HepG2 (cell line): ENCODE results near the gene SLC29A3. TPM values are rescaled to one million over a fixed set of nuclear protein-coding genes. Genes with fewer than 3 reads are reported as not detected.

Experiments
- ATAC-seq: fragments of 200-7000 bp; cut with Tn5 transposase; 3 replicates; pipeline ENCODE4 v1.9.1; 2020; ENCODE audit warnings: mild to moderate bottlenecking, moderate library complexity
- BruUV-seq: library from RNA; stranded (reverse); fragments of 400-500 nt; replicated peaks from 2 replicates; lab custom pipeline; 2021; lab: Mats Ljungman, UMichigan
- CTCF ChIA-PET: fragments of 300-600 bp; formaldehyde crosslinking; extraction: SDS; loops from one replicate; lab custom pipeline; 2021; ENCODE audit warnings: low total read pairs, inconsistent platforms, low intra/inter-chr PET ratio; lab: Yijun Ruan, JAX
- POLR2A ChIA-PET: fragments of 350-600 bp; sonication (Branson Sonifier 250); formaldehyde crosslinking; loops from one replicate; lab custom pipeline; 2020; ENCODE audit warnings: antibody characterized with exemption, inconsistent platforms; lab: Yijun Ruan, JAX
- DNase-seq: peaks from one replicate; pipeline ENCODE4 v3.0.0-alpha.2; 2015; ENCODE audit warnings: low spot score
- FAIRE-seq: peaks from 3 replicates; lab custom pipeline; 2011; peaks lifted over from hg19 to GRCh38; lab: Jason Lieb, UNC
- H2AFZ ChIP-seq: one replicate; pipeline ENCODE4 v1.6.1; 2011; ENCODE audit warnings: low read length, inconsistent platforms
- H3K27ac ChIP-seq: fragments of 300-600 bp; 3 replicates; pipeline ENCODE4 v1.8.0; 2011; ENCODE audit warnings: mixed run types, mild to moderate bottlenecking, mixed read lengths, low read length, inconsistent platforms; ENCODE audit not compliant: insufficient read depth; ENCODE audit errors: extremely low read length
- H3K27me3 ChIP-seq, 2 experiments: fragments of 200-600 bp in 1 of 2; 2 replicates in 1 of 2; 3 replicates in 1 of 2; pipeline versions ENCODE4 v1.6.0 to v1.8.0; 2011; ENCODE audit warnings: low read length in 2 of 2, mild to moderate bottlenecking in 2 of 2, moderate library complexity in 2 of 2, inconsistent platforms in 1 of 2; ENCODE audit not compliant: insufficient read depth in 2 of 2, control insufficient read depth in 1 of 2
- H3K36me3 ChIP-seq, 2 experiments: fragments of 200-600 bp in 1 of 2; replicated peaks in 1 of 2; 2 replicates in 1 of 2; 3 replicates in 1 of 2; pipeline versions ENCODE4 v1.5.1 to v1.8.0; 2011; ENCODE audit warnings: low read length in 2 of 2, inconsistent platforms in 1 of 2; ENCODE audit not compliant: insufficient read depth in 2 of 2, control insufficient read depth in 1 of 2
- H3K4me1 ChIP-seq: 2 replicates; pipeline ENCODE4 v1.5.1; 2012; ENCODE audit warnings: low read length, inconsistent platforms; ENCODE audit not compliant: insufficient read depth
- H3K4me2 ChIP-seq: 2 replicates; pipeline ENCODE4 v1.6.0; 2011; ENCODE audit warnings: low read depth, low read length, inconsistent platforms
- H3K4me3 ChIP-seq, 3 experiments: fragments of 200-600 bp in 1 of 3; sonication (generic), shearing (Covaris generic) in 1 of 3; replicated peaks in 1 of 3; 2 replicates each; pipeline ENCODE4 v1.5.1; 2011 to 2016; ENCODE audit warnings: low read length in 3 of 3, inconsistent platforms in 2 of 3, low read depth in 2 of 3, mild to moderate bottlenecking in 2 of 3, control low read depth in 1 of 3, mixed read lengths in 1 of 3; ENCODE audit not compliant: insufficient read depth in 1 of 3
- H3K79me2 ChIP-seq: one replicate; pipeline ENCODE4 v1.6.1; 2011; ENCODE audit warnings: low read length, inconsistent platforms; ENCODE audit not compliant: insufficient read depth
- H3K9ac ChIP-seq: 2 replicates; pipeline ENCODE4 v1.6.0; 2011; ENCODE audit warnings: mild to moderate bottlenecking, low read depth, low read length, inconsistent platforms; ENCODE audit not compliant: insufficient read depth
- H3K9me3 ChIP-seq: 2 replicates; pipeline ENCODE4 v1.5.1; 2012; ENCODE audit warnings: mild to moderate bottlenecking, low read length
- H4K20me1 ChIP-seq: 2 replicates; pipeline ENCODE4 v1.6.0; 2011; ENCODE audit warnings: inconsistent platforms, mild to moderate bottlenecking, low read length, moderate library complexity; ENCODE audit not compliant: insufficient read depth
- BHLHE40 ChIP-seq: IDR thresholded peaks from 2 replicates; pipeline ENCODE4 v1.6.1; 2011; ENCODE audit warnings: low read length, improper control_type of control experiment
- CBX5 ChIP-seq: sonication (generic); formaldehyde crosslinking; IDR thresholded peaks from 2 replicates; pipeline ENCODE4 v1.4.0; 2020; ENCODE audit warnings: missing genetic modification reagents, borderline replicate concordance
- DMTF1 ChIP-seq: sonication (generic); formaldehyde crosslinking; IDR thresholded peaks from 2 replicates; pipeline ENCODE4 v1.4.0; 2020; ENCODE audit warnings: mild to moderate bottlenecking, missing genetic modification reagents
- FOXK2 ChIP-seq: fragments of 450-650 bp; IDR thresholded peaks from 2 replicates; pipeline ENCODE4 v1.6.1; 2016
- GATAD2A ChIP-seq: IDR thresholded peaks from 2 replicates; pipeline ENCODE4 v1.6.1; 2016
- HOXD1 ChIP-seq: sonication (generic); formaldehyde crosslinking; IDR thresholded peaks from 2 replicates; pipeline ENCODE4 v1.5.0; 2020; ENCODE audit warnings: missing genetic modification reagents
- ISL2 ChIP-seq: sonication (generic); formaldehyde crosslinking; IDR thresholded peaks from 2 replicates; pipeline ENCODE4 v1.5.0; 2020; ENCODE audit warnings: missing genetic modification reagents
- KLF13 ChIP-seq: sonication (generic); formaldehyde crosslinking; IDR thresholded peaks from 2 replicates; pipeline ENCODE4 v1.4.0; 2020; ENCODE audit warnings: mild to moderate bottlenecking, missing genetic modification reagents
- NFE2L1 ChIP-seq: sonication (generic); formaldehyde crosslinking; IDR thresholded peaks from 2 replicates; pipeline ENCODE4 v1.4.0; 2020; ENCODE audit warnings: missing genetic modification reagents, mild to moderate bottlenecking, borderline replicate concordance
- NFYC ChIP-seq: IDR thresholded peaks from 2 replicates; pipeline ENCODE4 v1.6.1; 2016; ENCODE audit warnings: missing genetic modification reagents, missing compliant biosample characterization
- RAD21 ChIP-seq: fragments of 450-650 bp; formaldehyde crosslinking; IDR thresholded peaks from 2 replicates; pipeline ENCODE4 v1.5.0; 2020; ENCODE audit warnings: mild to moderate bottlenecking
- SIN3A ChIP-seq: IDR thresholded peaks from 2 replicates; pipeline ENCODE4 v1.6.1; 2011; ENCODE audit warnings: low read depth, mild to moderate bottlenecking, control low read depth, low read length, borderline replicate concordance
- SMAD9 ChIP-seq: sonication (generic); formaldehyde crosslinking; IDR thresholded peaks from 2 replicates; pipeline ENCODE4 v1.5.1; 2020; ENCODE audit warnings: mild to moderate bottlenecking, missing genetic modification reagents
- TGIF2 ChIP-seq: IDR thresholded peaks from 2 replicates; pipeline ENCODE4 v1.6.1; 2016; ENCODE audit warnings: control low read depth, missing compliant biosample characterization
- ZNF253 ChIP-seq: sonication (generic); formaldehyde crosslinking; IDR thresholded peaks from 2 replicates; pipeline ENCODE4 v1.8.0; 2022; ENCODE audit warnings: mild to moderate bottlenecking, missing genetic modification reagents, borderline replicate concordance
- ZNF546 ChIP-seq: sonication (generic); formaldehyde crosslinking; conservative IDR thresholded peaks from 2 replicates; pipeline ENCODE4 v1.8.1; 2023; ENCODE audit warnings: mild to moderate bottlenecking, missing genetic modification reagents
- ZNF780A ChIP-seq: sonication (generic); formaldehyde crosslinking; IDR thresholded peaks from 2 replicates; pipeline ENCODE4 v1.8.0; 2022; ENCODE audit warnings: mild to moderate bottlenecking, missing genetic modification reagents, moderate library complexity
- WGBS: methylation state at CpG from one replicate; pipeline ENCODE4 v1.1.6; 2017; ENCODE audit warnings: low lambda C conversion rate; 5-methylcytosine and 5-hydroxymethylcytosine counted together
- in situ Hi-C: cut with HindIII; loops from 2 replicates; pipeline ENCODE4 v1.10.0; 2017; ENCODE audit warnings: low pct_unique_long_range_greater_than_20kb; ENCODE audit not compliant: extremely low pct_ligation_motif_present
- intact Hi-C: fragments of 100-400 bp; cut with micrococcal nuclease; formaldehyde crosslinking; loops from one replicate; pipeline ENCODE4 v1.10.0; 2022; ENCODE audit not compliant: unreplicated experiment
- polyA plus RNA-seq, 8 experiments: library from polyadenylated mRNA; depleted of rRNA in 3 of 8; stranded (reverse) in 7 of 8; unstranded in 1 of 8; fragments of >200 nt; fragmentation: Illumina TruSeq in 4 of 8; extraction: Trizol in 4 of 8; gene quantifications; 2 replicates each; pipeline versions ENCODE4 v1.2.1 to v1.2.3, GENCODE V29; 2011 to 2016; ENCODE audit warnings: low read depth in 4 of 8, missing spikeins in 1 of 8, mixed read lengths in 1 of 8; ENCODE audit not compliant: insufficient read depth in 1 of 8
- total RNA-seq, 5 experiments: library from RNA; depleted of rRNA; stranded (reverse); fragments of >200 nt; fragmentation: Illumina TruSeq; extraction: Trizol; gene quantifications; 2 replicates each; pipeline ENCODE4 v1.2.3, GENCODE V29; 2016; ENCODE audit warnings: low read depth in 1 of 5

SLC29A3 gene
- total and polyA plus RNA-seq, 2 of the 13 experiments (the other 11 are each of a cell fraction or from before 2014, with no cell fraction given) = 8.6 to 11.8 TPM

- H3K4me1 ChIP-seq = peaks cover 25% of the 10 kb centered on the region
- in situ Hi-C loops = loop anchor here (10.0 kb wide), 1 partner anchor 182 kb away; no protein-coding TSS in a partner anchor
- TF ChIP-seq SMAD9 (CRISPR knock-in tag) = no peak
- TF ChIP-seq ZNF780A (CRISPR knock-in tag) = no peak
- TF ChIP-seq SIN3A = no peak
- no peak for TF ChIP-seq KLF13
- TF ChIP-seq ISL2 (CRISPR knock-in tag) = no peak
- TF ChIP-seq ZNF546 (CRISPR knock-in tag) = no peak
- TF ChIP-seq HOXD1 = no peak
- no peak for TF ChIP-seq DMTF1 (CRISPR knock-in tag)
- no peak for TF ChIP-seq ZNF253
- no peak for TF ChIP-seq RAD21 (CRISPR knock-in tag)
- TF ChIP-seq BHLHE40 = no peak
- TF ChIP-seq NFYC (CRISPR knock-in tag) = no peak
- TF ChIP-seq NFE2L1 (CRISPR knock-in tag) = no peak
- no peak for TF ChIP-seq GATAD2A (CRISPR knock-in tag)
- TF ChIP-seq FOXK2 = no peak
- TF ChIP-seq CBX5 (CRISPR knock-in tag) = no peak
- no peak for TF ChIP-seq TGIF2 (CRISPR knock-in tag)
- TF ChIP-seq, all 625 proteins: peak for 0
- DNase-seq (no peak), ATAC-seq (no peak), FAIRE-seq (no peak)
- Histone ChIP-seq H3K4me3 (no peak overlapping the region), H3K9me3 (no peaks in the 10 kb centered on the region), H3K27ac (no peak overlapping the region), H3K79me2 (no peaks in the 10 kb centered on the region), H3K27me3 (peaks cover 0 to 3% of the 10 kb centered on the region in 2 experiments; a peak in 3 of 5 replicates), H3K36me3 (no peaks in the 10 kb centered on the region), H3K9ac (no peak overlapping the region), H2AFZ (no peak overlapping the region), H3K4me2 (no peak overlapping the region), H4K20me1 (no peaks in the 10 kb centered on the region)
- intact Hi-C loops = loop anchor here (5.0 kb wide), 1 partner anchor 325 kb away; no protein-coding TSS in a partner anchor
- CTCF ChIA-PET = no interaction called here
- no TSS peak for BruUV-seq
- no CpG with 5 or more reads among the region's 1 CpG for WGBS
- POLR2A ChIA-PET = interaction anchor here (0.6 kb wide), 1 partner anchor 23 kb away, joined by 3 read pairs; no protein-coding TSS in a partner anchor
These were observed 63.7 kb downstream of the SLC29A3 start for GRCh38 chr10:71382757-71383156.
